Activated CD4-positive, CD25-positive, alpha-beta regulatory T cell treated with anti-CD3 and anti-CD28 coated beads, Interleukin-2, amount 50 U/mL, for 24 hours (primary cell): Measurements from ENCODE around the gene COL1A1.

Experiments
- ATAC-seq, 2 donors: fragments of 150-1000 bp; cut with Tn5 transposase; one replicate each; pipeline ENCODE4 v1.10.0; 2021; ENCODE audit warnings: mild to moderate bottlenecking in 1 of 2, moderate library complexity in 1 of 2

The COL1A1 gene

DNA sequence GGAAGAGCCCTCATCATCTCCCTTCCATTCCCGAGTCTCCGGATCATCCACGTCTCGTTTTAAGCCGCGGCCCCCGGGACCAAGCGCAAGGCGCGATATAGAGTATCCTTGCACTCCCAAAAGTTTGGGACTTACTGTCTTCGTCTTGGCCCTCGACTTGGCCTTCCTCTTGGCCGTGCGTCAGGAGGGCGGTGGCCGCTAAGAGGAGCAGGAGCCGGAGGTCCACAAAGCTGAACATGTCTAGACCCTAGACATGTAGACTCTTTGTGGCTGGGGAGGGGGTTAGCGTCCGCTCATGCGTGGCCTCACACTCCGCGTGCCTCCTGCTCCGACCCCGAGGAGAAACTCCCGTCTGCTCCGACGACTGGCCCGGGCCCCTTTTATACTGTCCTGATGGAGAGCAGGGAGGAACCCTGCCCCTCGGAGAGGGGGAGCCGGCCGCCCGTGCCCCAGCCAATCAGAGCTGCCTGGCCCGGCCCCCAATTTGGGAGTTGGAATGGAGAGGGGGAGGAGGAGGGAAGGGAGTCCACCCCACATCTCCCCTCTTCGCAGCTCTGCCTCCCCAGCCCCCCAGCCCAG is at the start of gene COL1A1:
TSS of gene COL1A1 (minus strand) at position 356 of the 579 bp plus-strand sequence. CDS start at position 238, 118 bp downstream.
- no peak for ATAC-seq

DNA sequence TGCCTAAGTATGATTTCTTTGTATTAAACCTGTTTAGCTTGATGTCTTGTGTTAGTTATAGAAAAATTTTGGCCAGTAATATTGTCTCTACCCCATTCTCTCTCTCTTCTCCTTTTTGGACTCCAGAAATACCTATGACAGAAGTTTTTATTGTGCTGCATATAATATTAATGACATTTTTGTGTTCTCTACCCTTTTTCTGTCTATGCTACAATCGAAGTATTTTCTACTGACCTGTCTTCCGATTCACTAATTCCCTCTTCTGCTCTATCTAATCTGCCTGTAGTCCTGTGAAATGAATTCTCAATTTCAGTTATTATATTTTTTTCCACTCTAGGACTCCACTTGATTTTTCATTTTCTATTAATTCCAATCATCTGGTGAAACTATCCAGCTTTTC is 46.8 kb upstream of the COL1A1 start:
- ATAC-seq, result no peak

DNA sequence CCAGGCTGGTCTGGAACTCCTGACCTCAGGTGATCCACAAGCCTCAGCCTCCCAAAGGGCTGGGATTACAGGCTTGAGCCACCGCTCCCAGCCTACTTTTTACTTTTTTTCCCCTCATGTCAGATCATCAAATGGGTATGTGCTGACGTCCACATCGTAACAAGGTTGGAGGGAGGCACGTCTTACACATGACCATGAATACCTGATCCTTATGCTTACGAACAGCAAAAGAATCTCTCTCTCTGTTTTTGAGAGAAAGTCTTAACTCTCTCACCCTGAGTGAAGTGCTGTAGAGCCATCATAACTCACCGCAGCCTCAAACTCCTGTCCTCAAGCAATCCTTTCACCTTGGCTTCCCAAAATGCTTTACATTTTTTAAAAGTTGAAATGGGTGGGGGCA is 43.3 kb upstream of the COL1A1 start:
- no peak for ATAC-seq

DNA sequence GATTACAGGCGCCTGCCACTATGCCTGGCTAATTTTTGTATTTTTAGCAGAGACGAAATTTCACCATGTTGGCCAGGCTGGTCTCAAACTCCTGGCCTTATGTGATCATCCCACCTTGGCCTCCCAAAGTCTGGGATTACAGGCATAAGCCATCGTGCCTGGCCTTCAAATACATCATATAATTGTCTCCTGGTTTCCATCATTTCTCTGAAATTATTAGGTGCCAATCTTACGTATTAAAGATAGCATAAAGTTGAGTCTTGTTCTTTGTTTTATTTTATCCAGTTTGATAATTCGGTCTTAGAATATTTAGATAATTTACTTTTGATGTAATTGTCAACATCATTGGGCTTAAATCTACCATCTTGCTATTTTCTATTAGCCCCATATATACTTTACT is 40.0 kb upstream of the COL1A1 start:
- no peak for ATAC-seq

DNA sequence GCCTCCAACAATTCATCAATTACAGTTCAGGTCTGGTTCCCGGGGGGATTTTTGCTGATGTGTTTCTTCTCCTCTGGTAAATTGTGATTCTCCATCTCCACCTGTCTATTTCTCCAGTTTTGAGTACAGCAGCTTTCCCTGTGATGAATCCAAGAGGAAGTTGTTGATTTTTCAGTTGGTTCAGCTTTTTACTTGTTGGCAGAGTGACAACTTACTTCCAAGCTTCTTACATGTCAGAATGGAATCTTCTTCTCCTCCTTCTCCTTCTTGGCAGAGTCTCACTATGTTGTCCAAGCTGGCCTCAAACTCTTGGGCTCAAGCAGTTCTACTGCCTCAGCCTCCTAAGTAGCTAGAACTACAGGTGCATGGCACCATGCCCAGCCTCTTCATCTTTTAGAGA is 39.4 kb upstream of the COL1A1 start:
- no peak for ATAC-seq

DNA sequence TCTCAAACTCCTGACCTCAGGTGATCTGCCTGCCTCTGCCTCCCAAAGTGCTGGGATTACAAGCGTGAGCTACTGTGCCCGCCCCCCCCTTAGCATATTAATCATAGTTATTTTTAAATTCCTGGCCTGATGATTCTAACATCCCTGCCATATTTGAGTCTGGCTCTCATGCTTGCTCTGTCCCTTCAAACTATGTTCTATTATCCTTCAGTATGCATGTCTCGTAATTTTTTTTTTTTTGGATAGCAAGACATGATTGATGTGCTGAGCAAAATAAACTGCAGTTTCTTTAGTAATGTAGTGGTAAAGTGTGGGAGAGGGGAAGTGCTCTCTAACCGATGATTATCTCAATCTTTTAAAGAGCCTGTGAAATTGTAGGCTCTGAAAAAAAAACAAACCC is 38.5 kb upstream of the COL1A1 start:
- no peak for ATAC-seq

GRCh38 chr17:50238601-50239280 is 37.3 kb upstream of the COL1A1 start:
- ATAC-seq, result no peak

DNA sequence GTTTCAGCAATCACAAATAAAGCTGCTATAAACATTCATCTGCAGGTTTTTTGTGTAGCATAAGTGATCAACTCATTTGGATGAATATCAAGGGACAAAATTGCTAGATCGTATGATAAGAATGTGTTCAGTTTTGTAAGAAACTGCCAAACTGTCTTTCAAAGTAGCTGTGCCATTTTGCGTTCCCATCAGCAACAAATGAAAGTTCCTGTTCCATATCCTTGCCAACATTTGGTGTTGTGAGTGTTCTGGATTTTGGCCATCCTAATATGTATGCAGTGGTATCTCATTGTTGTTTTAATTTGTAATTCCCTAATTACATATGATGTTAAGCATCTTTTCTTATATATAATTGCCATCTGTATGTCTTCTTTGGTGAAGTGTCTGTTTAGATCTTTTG is 36.5 kb upstream of the COL1A1 start:
- ATAC-seq, result no peak

GRCh38 chr17:50234581-50234980 is 33.1 kb upstream of the COL1A1 start:
- no peak for ATAC-seq

GRCh38 chr17:50225701-50226240 is 24.3 kb upstream of the COL1A1 start:
- no peak for ATAC-seq

DNA sequence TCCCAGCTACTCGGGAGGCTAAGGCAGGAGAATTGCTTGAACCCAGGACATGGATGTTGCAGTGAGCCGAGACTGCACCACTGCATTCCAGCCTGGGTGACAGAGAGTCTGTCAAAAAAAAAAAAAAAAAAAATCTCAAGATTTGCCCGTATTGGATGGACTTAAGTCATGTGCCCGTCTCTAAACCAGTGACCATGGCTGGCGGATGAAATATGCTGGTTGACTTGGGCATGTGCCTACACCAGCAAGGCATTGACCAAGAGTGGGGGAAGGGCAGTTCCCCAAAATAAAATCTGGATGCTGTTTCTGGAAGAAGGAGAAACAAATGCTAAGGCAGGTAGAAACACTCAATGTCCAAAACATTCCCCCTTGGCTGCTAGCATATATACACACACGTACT is 21.5 kb upstream of the COL1A1 start:
- ATAC-seq, result no peak

GRCh38 chr17:50221864-50222545 is 20.6 kb upstream of the COL1A1 start:
- ATAC-seq, result no peak

DNA sequence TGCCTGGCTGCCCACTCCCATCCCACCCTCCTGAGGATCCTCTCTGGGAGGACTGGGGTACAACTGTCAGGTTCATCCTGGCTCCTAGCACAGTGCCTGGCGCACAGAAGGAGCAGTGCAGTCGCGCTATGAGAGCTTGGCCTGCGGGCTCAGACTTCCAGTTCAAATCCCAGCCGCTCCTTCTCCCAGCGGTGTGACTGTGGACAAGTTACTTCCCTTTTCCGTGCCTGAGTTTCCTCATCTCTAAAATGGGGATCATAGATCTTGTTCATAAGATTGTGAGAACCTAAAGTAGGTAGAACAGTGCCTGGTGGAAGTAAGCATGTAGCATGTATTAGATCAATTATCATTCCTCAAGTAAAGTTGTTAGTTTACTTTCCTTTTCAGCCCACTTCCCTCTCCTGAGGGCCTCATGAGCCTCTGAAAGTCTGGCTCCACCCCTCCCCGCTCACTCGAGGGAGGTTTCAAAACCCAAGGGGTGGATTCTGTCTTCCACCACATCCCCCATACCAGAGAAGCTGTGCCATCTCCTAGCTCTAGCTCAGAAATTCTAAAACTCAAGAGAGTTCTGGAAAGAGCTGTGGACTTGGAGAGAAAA is 19.9 kb upstream of the COL1A1 start:
- ATAC-seq, result no peak

DNA sequence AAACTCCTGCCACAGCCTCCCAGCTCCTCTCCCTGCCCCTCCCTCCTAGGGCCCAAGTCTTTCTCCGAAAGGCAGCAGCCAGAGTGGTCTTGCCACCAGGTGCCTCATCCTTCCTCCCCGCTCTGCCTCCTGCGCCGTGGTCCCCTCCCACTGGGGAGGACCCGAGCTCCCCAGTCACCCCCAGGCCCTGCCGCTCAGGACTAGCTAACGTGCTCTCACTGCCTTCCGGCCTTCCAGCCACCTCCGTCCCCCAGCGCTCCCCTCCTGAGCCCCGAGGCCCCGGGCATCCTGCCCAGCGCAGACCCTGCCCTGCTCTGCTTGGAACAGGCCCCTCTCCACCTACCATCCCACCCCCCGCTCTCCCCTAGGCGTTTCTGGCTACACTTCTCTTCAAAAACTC is 19.4 kb upstream of the COL1A1 start:
- ATAC-seq, result no peak

- ATAC-seq, result no peak
Observed at GRCh38 chr17:50219939-50220465, 18.6 kb upstream of the COL1A1 start.

- ATAC-seq, result no peak
Observed at GRCh38 chr17:50219342-50219741, 17.9 kb upstream of the COL1A1 start.

GRCh38 chr17:50218771-50219315 is 17.4 kb upstream of the COL1A1 start:
- ATAC-seq, result no peak

DNA sequence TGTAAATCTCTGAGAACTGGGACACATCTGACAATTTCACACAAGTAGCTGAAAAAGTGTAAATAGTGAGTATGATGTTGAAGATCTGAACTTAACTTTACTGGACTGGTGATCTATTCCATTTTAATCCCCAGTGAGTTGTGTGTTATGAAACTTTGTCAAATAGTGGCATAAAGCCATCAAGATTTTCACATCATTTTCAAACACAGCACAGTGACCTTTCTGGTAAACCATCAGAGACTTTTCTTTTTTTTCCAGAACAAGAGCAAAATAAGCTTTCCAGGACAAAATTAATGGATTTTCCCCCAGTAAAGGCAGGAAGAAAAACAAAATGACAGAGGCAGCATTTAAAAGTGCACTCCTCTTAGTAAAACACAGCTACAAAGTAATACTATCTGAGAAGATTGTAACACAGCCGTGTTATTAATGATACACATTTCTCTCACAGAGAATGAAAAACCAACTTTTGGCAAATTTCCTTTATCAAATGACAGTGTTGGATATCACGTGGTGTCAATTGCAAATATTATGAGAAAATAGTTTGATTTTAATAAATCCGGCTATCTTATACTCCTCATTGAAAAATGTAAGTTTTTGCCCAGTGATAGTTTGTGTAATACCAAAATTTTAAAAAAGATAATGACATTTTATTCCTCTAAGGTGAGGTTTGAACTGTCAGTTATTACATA is 16.8 kb upstream of the COL1A1 start:
- ATAC-seq, result no peak

- ATAC-seq, result no peak
Observed at GRCh38 chr17:50217591-50217990, 16.2 kb upstream of the COL1A1 start.

GRCh38 chr17:50214976-50215760 is 13.7 kb upstream of the COL1A1 start:
- ATAC-seq, result no peak
